ENCODE data around the gene COL4A2.

COL4A2 gene

GRCh38 chr13:110329258-110329657 lies 22.2 kb downstream of the COL4A2 start:
- Histone ChIP-seq H2AK5ac (ENCODE audit: low read depth, low read length) (no peak overlapping the region), H2AFZ (ENCODE audit: low read length) (no peak overlapping the region), H3K18ac (ENCODE audit: low read length) (no peak overlapping the region), H4K8ac (ENCODE audit: low read depth, low read length) (no peak overlapping the region), H3K9me3 (replicated peaks in 1 of 2; ENCODE audit: control insufficient read depth in 2 of 2, insufficient read depth in 1 of 2, low read depth in 1 of 2, low read length in 2 of 2) (peaks cover 0 to 14% of the 10 kb centered on the region in 2 donors), H3K14ac (ENCODE audit: low read length) (no peak overlapping the region), H4K91ac (ENCODE audit: low read depth, low read length, poor library complexity) (no peak overlapping the region), H3K4ac (ENCODE audit: low read length) (no peak overlapping the region), H3K27me3 (ENCODE audit: control insufficient read depth in 3 of 3, insufficient read depth in 3 of 3, low read depth in 1 of 3, low read length in 3 of 3) (no peaks in the 10 kb centered on the region), H3K23ac (ENCODE audit: low read depth, low read length, poor library complexity) (no peak overlapping the region), H3K9ac (ENCODE audit: low read depth, low read length, poor library complexity) (no peak overlapping the region), H2BK5ac (ENCODE audit: low read length) (no peak overlapping the region), H2BK12ac (ENCODE audit: low read length) (no peak overlapping the region), H3K36me3 (replicated peaks in 1 of 2; ENCODE audit: control insufficient read depth in 2 of 2, insufficient read depth in 2 of 2, low read length in 2 of 2) (peaks cover 2 to 66% of the 10 kb centered on the region in 2 donors), H3K4me3 (ENCODE audit: low read length in 2 of 2) (no peak overlapping the region), H3K79me1 (ENCODE audit: low read depth, low read length) (peaks cover 10% of the 10 kb centered on the region), H3K4me1 (ENCODE audit: control insufficient read depth in 2 of 2, insufficient read depth in 1 of 2, low read depth in 1 of 2, low read length in 2 of 2) (peaks cover 2 to 20% of the 10 kb centered on the region in 2 donors), H2BK120ac (ENCODE audit: low read depth, low read length) (no peak overlapping the region), H3K27ac (replicated peaks; ENCODE audit: low read length) (no peak overlapping the region), H2BK15ac (ENCODE audit: low read length) (no peak overlapping the region), H3K4me2 (ENCODE audit: insufficient read depth, low read length, poor library complexity, severe bottlenecking) (no peak overlapping the region)
- no peak for DNase-seq (ENCODE audit: low spot score)
- no CpG with 5 or more reads among the region's 6 CpGs for WGBS, 2 donors (ENCODE audit: extremely low coverage in 2 of 2, insufficient read length in 2 of 2, insufficient replicate concordance in 1 of 2)

- Histone ChIP-seq H3K9ac (ENCODE audit: low read depth, low read length, poor library complexity) (no peak overlapping the region), H3K9me3 (replicated peaks in 1 of 2; ENCODE audit: control insufficient read depth in 2 of 2, insufficient read depth in 1 of 2, low read depth in 1 of 2, low read length in 2 of 2) (peaks cover 0 to 17% of the 10 kb centered on the region in 2 donors), H3K4me2 (ENCODE audit: insufficient read depth, low read length, poor library complexity, severe bottlenecking) (no peak overlapping the region), H3K4ac (ENCODE audit: low read length) (no peak overlapping the region), H2BK5ac (ENCODE audit: low read length) (no peak overlapping the region), H2BK120ac (ENCODE audit: low read depth, low read length) (no peak overlapping the region), H3K36me3 (replicated peaks in 1 of 2; ENCODE audit: control insufficient read depth in 2 of 2, insufficient read depth in 2 of 2, low read length in 2 of 2) (peaks cover 2 to 70% of the 10 kb centered on the region in 2 donors), H3K27me3 (ENCODE audit: control insufficient read depth in 3 of 3, insufficient read depth in 3 of 3, low read depth in 1 of 3, low read length in 3 of 3) (no peaks in the 10 kb centered on the region), H3K4me3 (ENCODE audit: low read length in 2 of 2) (no peak overlapping the region), H4K8ac (ENCODE audit: low read depth, low read length) (no peak overlapping the region), H2BK15ac (ENCODE audit: low read length) (no peak overlapping the region), H3K79me1 (ENCODE audit: low read depth, low read length) (peaks cover 7% of the 10 kb centered on the region), H3K4me1 (ENCODE audit: control insufficient read depth in 2 of 2, insufficient read depth in 1 of 2, low read depth in 1 of 2, low read length in 2 of 2) (peaks cover 2 to 20% of the 10 kb centered on the region in 2 donors), H2BK12ac (ENCODE audit: low read length) (no peak overlapping the region), H4K91ac (ENCODE audit: low read depth, low read length, poor library complexity) (no peak overlapping the region), H2AK5ac (ENCODE audit: low read depth, low read length) (no peak overlapping the region), H3K27ac (replicated peaks; ENCODE audit: low read length) (no peak overlapping the region), H2AFZ (ENCODE audit: low read length) (no peak overlapping the region), H3K14ac (ENCODE audit: low read length) (no peak overlapping the region), H3K18ac (ENCODE audit: low read length) (no peak overlapping the region), H3K23ac (ENCODE audit: low read depth, low read length, poor library complexity) (no peak overlapping the region)
- no peak for DNase-seq (ENCODE audit: low spot score)
- no CpG with 5 or more reads among the region's 21 CpGs for WGBS, 2 donors (ENCODE audit: extremely low coverage in 2 of 2, insufficient read length in 2 of 2, insufficient replicate concordance in 1 of 2)
Observed at GRCh38 chr13:110329798-110330461, 22.8 kb downstream of the COL4A2 start.

- Histone ChIP-seq H3K18ac (ENCODE audit: low read length) (no peak overlapping the region), H2BK120ac (ENCODE audit: low read depth, low read length) (no peak overlapping the region), H4K8ac (ENCODE audit: low read depth, low read length) (no peak overlapping the region), H3K36me3 (replicated peaks in 1 of 2; ENCODE audit: control insufficient read depth in 2 of 2, insufficient read depth in 2 of 2, low read length in 2 of 2) (peaks cover 2 to 66% of the 10 kb centered on the region in 2 donors), H3K23ac (ENCODE audit: low read depth, low read length, poor library complexity) (no peak overlapping the region), H3K27me3 (ENCODE audit: control insufficient read depth in 3 of 3, insufficient read depth in 3 of 3, low read depth in 1 of 3, low read length in 3 of 3) (no peaks in the 10 kb centered on the region), H3K4ac (ENCODE audit: low read length) (no peak overlapping the region), H3K79me1 (ENCODE audit: low read depth, low read length) (peaks cover 7% of the 10 kb centered on the region), H3K27ac (replicated peaks; ENCODE audit: low read length) (peak overlapping the region; percentile 37), H3K4me3 (ENCODE audit: low read length in 2 of 2) (no peak overlapping the region), H3K14ac (ENCODE audit: low read length) (no peak overlapping the region), H3K9me3 (replicated peaks in 1 of 2; ENCODE audit: control insufficient read depth in 2 of 2, insufficient read depth in 1 of 2, low read depth in 1 of 2, low read length in 2 of 2) (peaks cover 0 to 20% of the 10 kb centered on the region in 2 donors), H3K4me1 (ENCODE audit: control insufficient read depth in 2 of 2, insufficient read depth in 1 of 2, low read depth in 1 of 2, low read length in 2 of 2) (peaks cover 2 to 20% of the 10 kb centered on the region in 2 donors), H3K4me2 (ENCODE audit: insufficient read depth, low read length, poor library complexity, severe bottlenecking) (no peak overlapping the region), H2AFZ (ENCODE audit: low read length) (no peak overlapping the region), H2BK12ac (ENCODE audit: low read length) (no peak overlapping the region), H3K9ac (ENCODE audit: low read depth, low read length, poor library complexity) (no peak overlapping the region), H2BK5ac (ENCODE audit: low read length) (no peak overlapping the region), H4K91ac (ENCODE audit: low read depth, low read length, poor library complexity) (no peak overlapping the region), H2AK5ac (ENCODE audit: low read depth, low read length) (no peak overlapping the region), H2BK15ac (ENCODE audit: low read length) (no peak overlapping the region)
- no peak for DNase-seq (ENCODE audit: low spot score)
- WGBS, 2 donors (ENCODE audit: extremely low coverage in 2 of 2, insufficient read length in 2 of 2, insufficient replicate concordance in 1 of 2), result no CpG with 5 or more reads among the region's 11 CpGs
Observed at GRCh38 chr13:110330491-110331011, 23.5 kb downstream of the COL4A2 start.

GRCh38 chr13:110331362-110331761 lies 24.3 kb downstream of the COL4A2 start:
- Histone ChIP-seq H2BK15ac (ENCODE audit: low read length) (no peak overlapping the region), H2BK12ac (ENCODE audit: low read length) (no peak overlapping the region), H4K8ac (ENCODE audit: low read depth, low read length) (no peak overlapping the region), H3K9me3 (replicated peaks in 1 of 2; ENCODE audit: control insufficient read depth in 2 of 2, insufficient read depth in 1 of 2, low read depth in 1 of 2, low read length in 2 of 2) (peaks cover 0 to 20% of the 10 kb centered on the region in 2 donors), H3K14ac (ENCODE audit: low read length) (no peak overlapping the region), H2BK5ac (ENCODE audit: low read length) (no peak overlapping the region), H3K27ac (replicated peaks; ENCODE audit: low read length) (no peak overlapping the region), H3K4ac (ENCODE audit: low read length) (no peak overlapping the region), H3K4me2 (ENCODE audit: insufficient read depth, low read length, poor library complexity, severe bottlenecking) (no peak overlapping the region), H3K79me1 (ENCODE audit: low read depth, low read length) (peaks cover 7% of the 10 kb centered on the region), H3K4me1 (ENCODE audit: control insufficient read depth in 2 of 2, insufficient read depth in 1 of 2, low read depth in 1 of 2, low read length in 2 of 2) (peaks cover 2 to 18% of the 10 kb centered on the region in 2 donors), H4K91ac (ENCODE audit: low read depth, low read length, poor library complexity) (no peak overlapping the region), H3K18ac (ENCODE audit: low read length) (no peak overlapping the region), H3K4me3 (ENCODE audit: low read length in 2 of 2) (no peak overlapping the region), H3K36me3 (replicated peaks in 1 of 2; ENCODE audit: control insufficient read depth in 2 of 2, insufficient read depth in 2 of 2, low read length in 2 of 2) (peaks cover 2 to 66% of the 10 kb centered on the region in 2 donors), H2AFZ (ENCODE audit: low read length) (no peak overlapping the region), H2AK5ac (ENCODE audit: low read depth, low read length) (no peak overlapping the region), H3K23ac (ENCODE audit: low read depth, low read length, poor library complexity) (no peak overlapping the region), H2BK120ac (ENCODE audit: low read depth, low read length) (no peak overlapping the region), H3K27me3 (ENCODE audit: control insufficient read depth in 3 of 3, insufficient read depth in 3 of 3, low read depth in 1 of 3, low read length in 3 of 3) (no peaks in the 10 kb centered on the region), H3K9ac (ENCODE audit: low read depth, low read length, poor library complexity) (no peak overlapping the region)
- no CpG with 5 or more reads among the region's 11 CpGs for WGBS, 2 donors (ENCODE audit: extremely low coverage in 2 of 2, insufficient read length in 2 of 2, insufficient replicate concordance in 1 of 2)
- DNase-seq (ENCODE audit: low spot score), result no peak
